ENCODE measurements around the gene C12orf75.

DNA sequence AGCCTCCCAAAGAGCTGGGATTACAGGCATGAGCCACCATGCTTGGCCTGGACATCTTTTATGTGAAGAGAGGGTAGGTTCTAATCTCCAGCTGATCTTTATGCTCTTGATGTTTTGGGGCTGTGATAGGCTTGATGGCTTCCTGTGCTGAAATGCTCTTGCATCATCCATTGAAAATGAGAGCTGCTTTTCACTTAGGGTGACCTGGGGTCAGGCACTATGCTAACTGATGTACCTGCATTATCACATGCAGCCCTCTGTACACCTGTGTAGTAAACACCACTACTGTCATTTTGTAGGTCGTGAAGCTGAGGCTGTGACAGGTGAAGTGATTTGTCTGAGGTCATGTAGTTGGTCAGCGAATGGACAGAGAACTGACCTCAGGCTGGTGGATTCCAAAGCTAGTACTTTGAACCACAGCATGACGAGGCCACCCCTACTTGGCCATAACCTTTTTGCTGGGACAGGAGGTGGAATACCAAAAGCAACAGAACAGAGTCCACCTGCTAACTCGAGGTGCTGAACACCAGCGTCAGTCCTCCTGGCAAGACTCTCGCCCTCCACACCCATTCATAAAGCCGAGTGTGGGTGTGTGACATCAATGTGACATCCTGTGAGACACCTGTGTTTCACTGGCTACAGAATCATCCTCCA, 69.1 kb downstream of the C12orf75 start:
- TF ChIP-seq POLR2AphosphoS5 (IDR thresholded peaks at IDR 0.05; ENCODE audit: borderline replicate concordance, low read depth, low read length) (no peak), EZH2 (IDR thresholded peaks at IDR 0.05) (no peak)

All from SK-N-MC (cell line).